Esophagus muscularis mucosa (tissue), 4 donors: ENCODE data around the gene KPNA1.
"Not testable (repeated sequence)": the region's sequence is repeated elsewhere in the genome, so short reads cannot be mapped to it uniquely, and the experiment has no call there.

Source experiments
- CTCF ChIP-seq, 3 experiments: fragments of 200-600 bp in 2 of 3; fragments of 450-650 bp in 1 of 3; sonication (generic) in 2 of 3; IDR thresholded peaks; one replicate each; pipeline ENCODE4 v1.5.1; 2017 to 2019; ENCODE audit warnings: antibody characterized with exemption in 3 of 3, mild to moderate bottlenecking in 2 of 3, moderate library complexity in 1 of 3
- EP300 ChIP-seq: sonication (generic); formaldehyde crosslinking; IDR thresholded peaks from one replicate; pipeline ENCODE4 v1.6.1; 2017; ENCODE audit warnings: antibody characterized with exemption
- POLR2AphosphoS5 ChIP-seq, 2 donors: sonication (generic); formaldehyde crosslinking; IDR thresholded peaks; one replicate each; pipeline ENCODE4 v1.6.1; 2017; ENCODE audit warnings: antibody characterized with exemption in 2 of 2

DNA sequence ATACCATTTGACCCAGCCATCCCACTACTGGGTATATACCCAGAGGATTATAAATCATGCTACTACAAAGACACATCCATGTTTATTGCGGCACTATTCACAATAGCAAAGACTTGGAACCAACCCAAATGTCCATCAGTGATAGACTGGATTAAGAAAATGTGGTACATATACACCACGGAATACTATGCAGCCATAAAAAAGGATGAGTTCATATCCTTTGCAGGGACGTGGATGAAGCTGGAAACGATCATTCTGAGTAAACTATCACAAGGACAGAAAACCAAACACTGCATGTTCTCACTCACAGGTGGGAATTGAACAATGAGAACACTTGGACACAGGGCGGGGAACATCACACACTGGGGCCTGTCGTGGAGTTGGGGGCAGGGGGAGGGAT lies 66.5 kb downstream of the KPNA1 start:
- TF ChIP-seq CTCF (IDR thresholded peaks at IDR 0.05); EP300; POLR2AphosphoS5 (IDR thresholded peaks at IDR 0.05): not testable (repeated sequence)
